ENCODE data around the gene TNFRSF21. TPM values are rescaled to one million over a fixed set of nuclear protein-coding genes. Genes with fewer than 3 reads are reported as not detected.

The TNFRSF21 gene
- total and polyA plus RNA-seq, 11 donors: 2.7 to 18.1 (median 5.6) TPM

DNA sequence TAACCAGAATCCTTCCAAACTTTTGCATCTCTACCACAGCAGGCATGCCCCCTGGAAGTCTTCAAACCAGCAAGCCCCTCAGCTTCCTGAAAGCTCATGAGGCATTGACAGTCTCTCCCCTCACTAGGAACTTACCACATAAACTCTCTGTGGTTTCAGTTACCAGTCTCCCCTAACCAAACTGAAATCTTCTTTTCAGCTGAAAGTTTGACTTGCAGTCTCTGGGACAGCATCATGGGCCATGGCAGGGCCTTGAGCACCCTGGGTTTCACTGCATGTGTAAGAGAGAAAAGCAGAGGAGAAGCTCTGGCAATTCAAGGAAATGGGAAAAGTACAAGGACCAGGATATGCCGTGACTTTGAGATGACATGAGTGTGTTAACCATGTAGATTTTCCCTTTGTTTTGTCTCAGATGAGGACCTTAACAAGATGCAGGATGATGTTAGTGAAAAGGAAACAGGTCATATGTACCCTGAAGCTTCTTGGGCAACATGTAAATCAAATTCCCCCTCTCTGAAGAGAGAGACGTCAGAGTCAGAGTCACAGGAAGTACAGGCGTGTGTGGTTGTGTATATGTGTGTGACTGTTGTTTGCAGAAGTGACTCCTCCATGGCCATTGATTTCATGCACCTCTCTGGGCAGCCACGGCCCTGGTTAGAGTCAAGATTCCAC, 106.3 kb downstream of the TNFRSF21 start:
- no peaks in the 10 kb centered on the region for H3K27me3 ChIP-seq
- no peak for TF ChIP-seq POLR2A (IDR thresholded peaks at IDR 0.05)
- TF ChIP-seq, protein P1, sequence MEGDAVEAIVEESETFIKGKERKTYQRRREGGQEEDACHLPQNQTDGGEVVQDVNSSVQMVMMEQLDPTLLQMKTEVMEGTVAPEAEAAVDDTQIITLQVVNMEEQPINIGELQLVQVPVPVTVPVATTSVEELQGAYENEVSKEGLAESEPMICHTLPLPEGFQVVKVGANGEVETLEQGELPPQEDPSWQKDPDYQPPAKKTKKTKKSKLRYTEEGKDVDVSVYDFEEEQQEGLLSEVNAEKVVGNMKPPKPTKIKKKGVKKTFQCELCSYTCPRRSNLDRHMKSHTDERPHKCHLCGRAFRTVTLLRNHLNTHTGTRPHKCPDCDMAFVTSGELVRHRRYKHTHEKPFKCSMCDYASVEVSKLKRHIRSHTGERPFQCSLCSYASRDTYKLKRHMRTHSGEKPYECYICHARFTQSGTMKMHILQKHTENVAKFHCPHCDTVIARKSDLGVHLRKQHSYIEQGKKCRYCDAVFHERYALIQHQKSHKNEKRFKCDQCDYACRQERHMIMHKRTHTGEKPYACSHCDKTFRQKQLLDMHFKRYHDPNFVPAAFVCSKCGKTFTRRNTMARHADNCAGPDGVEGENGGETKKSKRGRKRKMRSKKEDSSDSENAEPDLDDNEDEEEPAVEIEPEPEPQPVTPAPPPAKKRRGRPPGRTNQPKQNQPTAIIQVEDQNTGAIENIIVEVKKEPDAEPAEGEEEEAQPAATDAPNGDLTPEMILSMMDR (IDR thresholded peaks at IDR 0.05): no peak
- WGBS, 4 donors: 78 to 84% (median 81%) methylated on average over 4 of the region's 4 CpGs
- H3K9me3 ChIP-seq: no peaks in the 10 kb centered on the region
- DNase-seq (no peak), ATAC-seq (peak in 1 of 4 donors; percentile 30)
- intact Hi-C loops (cut with DNase I): no loop called here
- H3K4me1 ChIP-seq: peaks cover 0 to 3% (median 0%) of the 10 kb centered on the region in 12 donors
- no peaks in the 10 kb centered on the region for H3K36me3 ChIP-seq
- no peak overlapping the region for H3K27ac ChIP-seq
- no peak overlapping the region for H3K4me3 ChIP-seq

DNA sequence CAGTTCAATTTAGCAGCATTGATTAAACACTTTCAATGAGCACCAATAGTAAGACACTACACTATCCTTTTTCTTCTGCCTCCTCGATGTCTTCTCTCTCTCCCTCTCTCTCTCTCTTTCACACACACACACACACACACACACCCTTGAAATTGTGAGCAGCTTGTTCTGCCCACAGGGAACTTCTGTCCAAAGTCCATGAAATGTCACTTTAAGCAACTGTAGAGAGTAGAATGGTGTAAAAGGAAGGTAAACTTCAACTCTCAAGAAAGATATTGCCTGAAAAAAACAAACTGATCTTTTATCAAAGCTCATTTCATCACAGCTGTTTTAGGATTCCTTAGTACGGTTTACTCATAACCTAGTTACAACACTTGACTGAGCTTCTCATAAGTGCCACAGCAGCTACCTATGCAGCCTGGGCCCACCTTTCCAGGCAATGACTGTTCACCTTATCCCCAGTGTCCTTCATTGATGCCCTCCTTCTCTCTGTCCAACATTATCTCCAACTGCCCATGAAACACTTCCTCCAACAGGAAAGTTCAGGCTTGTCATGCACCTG, 107.0 kb downstream of the TNFRSF21 start:
- no peaks in the 10 kb centered on the region for H3K36me3 ChIP-seq
- H3K27ac ChIP-seq: no peak overlapping the region
- no peak for ATAC-seq
- no peaks in the 10 kb centered on the region for H3K9me3 ChIP-seq
- no peak for TF ChIP-seq POLR2A (IDR thresholded peaks at IDR 0.05)
- H3K4me3 ChIP-seq: no peak overlapping the region
- no peaks in the 10 kb centered on the region for H3K27me3 ChIP-seq
- no peak for DNase-seq
- H3K4me1 ChIP-seq: peaks cover 0 to 3% (median 0%) of the 10 kb centered on the region in 12 donors
- 86 to 90% (median 90%) methylated on average over 2 of the region's 2 CpGs for WGBS, 4 donors
- intact Hi-C loops (cut with DNase I): no loop called here

GRCh38 chr6:47200536-47201334, 109.0 kb downstream of the TNFRSF21 start:
- Histone ChIP-seq H3K4me3 (no peak overlapping the region), H3K27ac (no peak overlapping the region), H3K27me3 (no peaks in the 10 kb centered on the region), H3K9me3 (no peaks in the 10 kb centered on the region), H3K36me3 (no peaks in the 10 kb centered on the region), H3K4me1 (peaks cover 0 to 3% (median 0%) of the 10 kb centered on the region in 12 donors)
- ATAC-seq (no peak), DNase-seq (no peak)
- intact Hi-C loops (cut with DNase I): no loop called here
- TF ChIP-seq POLR2A (IDR thresholded peaks at IDR 0.05): no peak
- TF ChIP-seq, protein P1 (IDR thresholded peaks at IDR 0.05): no peak
- 87 to 93% (median 90%) methylated on average over 3 of the region's 3 CpGs for WGBS, 4 donors

GRCh38 chr6:47197682-47198640, 111.7 kb downstream of the TNFRSF21 start:
- H3K27me3 ChIP-seq: no peaks in the 10 kb centered on the region
- H3K27ac ChIP-seq: no peak overlapping the region
- H3K4me1 ChIP-seq: peaks cover 0 to 11% (median 5%) of the 10 kb centered on the region in 12 donors
- TF ChIP-seq POLR2A (IDR thresholded peaks at IDR 0.05): no peak
- TF ChIP-seq, protein P1 (IDR thresholded peaks at IDR 0.05): no peak
- 72 to 79% (median 78%) methylated on average over 6 of the region's 6 CpGs for WGBS, 4 donors
- DNase-seq (no peak), ATAC-seq (no peak)
- no peaks in the 10 kb centered on the region for H3K36me3 ChIP-seq
- H3K4me3 ChIP-seq: peak overlapping the region in 1 of 12 donors; percentile 20
- H3K9me3 ChIP-seq: no peaks in the 10 kb centered on the region
- intact Hi-C loops (cut with DNase I): no loop called here

Data from heart left ventricle (tissue), 16 donors.